Calu3 (cell line): Measurements from ENCODE around the gene IDH2. TPM values are rescaled to one million over a fixed set of nuclear protein-coding genes. Genes with fewer than 3 reads are reported as not detected.

Experiments used
- BruUV-seq: library from RNA; stranded (reverse); fragments of 400-500 nt; replicated peaks from 2 replicates; lab custom pipeline; 2021; lab: Mats Ljungman, UMichigan
- CTCF ChIA-PET: fragments of 300-600 bp; sonication (Branson Sonifier 250); formaldehyde crosslinking; loops from one replicate; lab custom pipeline; 2022; ENCODE audit warnings: antibody characterized with exemption; lab: Charles Lee
- DNase-seq: peaks from one replicate; pipeline ENCODE4 v3.0.0; 2022
- H3K27ac Mint-ChIP-seq: one replicate; pipeline ENCODE4 v1.8.0; 2022; ENCODE audit warnings: mixed read lengths; ENCODE audit not compliant: unreplicated experiment
- H3K27me3 Mint-ChIP-seq: one replicate; pipeline ENCODE4 v1.8.0; 2022; ENCODE audit warnings: mixed read lengths; ENCODE audit not compliant: unreplicated experiment
- H3K36me3 Mint-ChIP-seq: one replicate; pipeline ENCODE4 v1.8.0; 2022; ENCODE audit warnings: mild to moderate bottlenecking, moderate library complexity, mixed read lengths; ENCODE audit not compliant: insufficient read depth, unreplicated experiment
- H3K4me1 Mint-ChIP-seq: one replicate; pipeline ENCODE4 v1.8.0; 2022; ENCODE audit warnings: mild to moderate bottlenecking, low read depth, mixed read lengths; ENCODE audit not compliant: unreplicated experiment
- H3K4me3 Mint-ChIP-seq: one replicate; pipeline ENCODE4 v1.8.0; 2022; ENCODE audit warnings: mild to moderate bottlenecking, low read depth, moderate library complexity, mixed read lengths; ENCODE audit not compliant: unreplicated experiment
- H3K9me3 Mint-ChIP-seq: one replicate; pipeline ENCODE4 v1.8.0; 2022; ENCODE audit warnings: low read depth, mixed read lengths; ENCODE audit not compliant: unreplicated experiment
- intact Hi-C: fragments of 100-400 bp; cut with micrococcal nuclease; formaldehyde crosslinking; loops from one replicate; pipeline ENCODE4 v1.10.0; 2022; ENCODE audit not compliant: unreplicated experiment
- total RNA-seq: library from RNA; stranded (reverse); gene quantifications from 2 replicates; pipeline ENCODE4 v1.2.3, GENCODE V29; 2022
- TF ChIP-seq, protein P1 (sequence below): fragments of 200-600 bp; IDR thresholded peaks from one replicate; pipeline ENCODE4 v1.8.0; 2022; ENCODE audit warnings: antibody characterized with exemption; ENCODE audit not compliant: unreplicated experiment

IDH2 gene
- total RNA-seq, 1 experiment from 2014 or later = 108 TPM

DNA sequence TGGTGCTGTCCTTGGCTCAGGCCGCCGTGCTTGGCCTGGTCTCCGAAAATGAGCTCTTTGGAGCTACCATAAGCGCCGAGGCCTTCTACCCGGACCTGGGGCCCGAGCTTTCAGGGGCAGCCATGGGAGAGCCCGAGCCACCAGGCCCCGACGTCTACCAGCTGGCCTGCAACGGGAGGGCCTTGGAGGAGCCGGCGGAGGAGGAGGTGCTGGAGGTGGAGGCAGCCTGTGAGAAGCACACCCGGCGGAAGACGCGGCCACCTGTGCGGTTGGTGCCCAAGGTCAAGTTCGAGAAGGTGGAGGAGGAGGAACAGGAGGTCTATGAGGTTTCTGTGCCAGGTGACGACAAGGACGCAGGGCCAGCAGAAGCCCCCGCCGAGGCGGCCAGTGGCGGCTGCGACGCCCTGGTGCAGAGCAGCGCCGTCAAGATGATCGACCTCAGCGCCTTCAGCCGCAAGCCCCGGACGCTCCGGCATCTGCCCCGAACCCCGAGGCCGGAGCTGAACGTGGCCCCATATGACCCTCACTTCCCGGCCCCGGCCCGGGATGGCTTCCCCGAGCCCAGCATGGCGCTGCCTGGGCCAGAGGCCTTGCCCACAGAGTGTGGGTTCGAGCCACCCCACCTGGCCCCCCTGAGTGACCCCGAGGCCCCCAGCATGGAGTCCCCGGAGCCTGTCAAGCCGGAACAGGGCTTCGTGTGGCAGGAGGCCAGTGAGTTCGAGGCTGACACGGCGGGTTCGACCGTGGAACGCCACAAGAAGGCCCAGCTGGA, 34.9 kb downstream of the IDH2 start:
- DNase-seq = no peak
- Mint-ChIP-seq H3K4me3 (no peak overlapping the region), H3K27me3 (no peaks in the 10 kb centered on the region), H3K9me3 (no peaks in the 10 kb centered on the region), H3K27ac (no peak overlapping the region), H3K4me1 (no peaks in the 10 kb centered on the region), H3K36me3 (peaks cover 5% of the 10 kb centered on the region)
- intact Hi-C loops = no loop called here
- CTCF ChIA-PET = interaction anchor here (0.8 kb wide), 1 partner anchor 12 kb away, joined by 3 read pairs; no protein-coding TSS in a partner anchor
- no TSS peak for BruUV-seq
- TF ChIP-seq, protein P1, sequence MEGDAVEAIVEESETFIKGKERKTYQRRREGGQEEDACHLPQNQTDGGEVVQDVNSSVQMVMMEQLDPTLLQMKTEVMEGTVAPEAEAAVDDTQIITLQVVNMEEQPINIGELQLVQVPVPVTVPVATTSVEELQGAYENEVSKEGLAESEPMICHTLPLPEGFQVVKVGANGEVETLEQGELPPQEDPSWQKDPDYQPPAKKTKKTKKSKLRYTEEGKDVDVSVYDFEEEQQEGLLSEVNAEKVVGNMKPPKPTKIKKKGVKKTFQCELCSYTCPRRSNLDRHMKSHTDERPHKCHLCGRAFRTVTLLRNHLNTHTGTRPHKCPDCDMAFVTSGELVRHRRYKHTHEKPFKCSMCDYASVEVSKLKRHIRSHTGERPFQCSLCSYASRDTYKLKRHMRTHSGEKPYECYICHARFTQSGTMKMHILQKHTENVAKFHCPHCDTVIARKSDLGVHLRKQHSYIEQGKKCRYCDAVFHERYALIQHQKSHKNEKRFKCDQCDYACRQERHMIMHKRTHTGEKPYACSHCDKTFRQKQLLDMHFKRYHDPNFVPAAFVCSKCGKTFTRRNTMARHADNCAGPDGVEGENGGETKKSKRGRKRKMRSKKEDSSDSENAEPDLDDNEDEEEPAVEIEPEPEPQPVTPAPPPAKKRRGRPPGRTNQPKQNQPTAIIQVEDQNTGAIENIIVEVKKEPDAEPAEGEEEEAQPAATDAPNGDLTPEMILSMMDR = no peak

GRCh38 chr15:90065682-90066049, 36.6 kb downstream of the IDH2 start:
- Mint-ChIP-seq H3K27ac (no peak overlapping the region), H3K4me3 (no peak overlapping the region), H3K36me3 (peaks cover 5% of the 10 kb centered on the region), H3K27me3 (no peaks in the 10 kb centered on the region), H3K4me1 (no peaks in the 10 kb centered on the region), H3K9me3 (no peaks in the 10 kb centered on the region)
- intact Hi-C loops = no loop called here
- TF ChIP-seq, protein P1 = no peak
- DNase-seq = no peak
- no TSS peak for BruUV-seq
- CTCF ChIA-PET = interaction anchor here (0.6 kb wide), 1 partner anchor 409 kb away, joined by 3 read pairs; no protein-coding TSS in a partner anchor

- Mint-ChIP-seq H3K4me3 (no peak overlapping the region), H3K36me3 (peaks cover 5% of the 10 kb centered on the region), H3K27me3 (no peaks in the 10 kb centered on the region), H3K27ac (no peak overlapping the region), H3K4me1 (no peaks in the 10 kb centered on the region), H3K9me3 (no peaks in the 10 kb centered on the region)
- intact Hi-C loops = no loop called here
- CTCF ChIA-PET = interaction anchor here (0.6 to 0.8 kb wide), 2 partner anchors 53 to 409 kb away, joined by 3 to 6 read pairs; no protein-coding TSS in a partner anchor
- no peak for DNase-seq
- TF ChIP-seq, protein P1 = no peak
- no TSS peak for BruUV-seq
These were observed 37.2 kb downstream of the IDH2 start for GRCh38 chr15:90064911-90065681.

DNA sequence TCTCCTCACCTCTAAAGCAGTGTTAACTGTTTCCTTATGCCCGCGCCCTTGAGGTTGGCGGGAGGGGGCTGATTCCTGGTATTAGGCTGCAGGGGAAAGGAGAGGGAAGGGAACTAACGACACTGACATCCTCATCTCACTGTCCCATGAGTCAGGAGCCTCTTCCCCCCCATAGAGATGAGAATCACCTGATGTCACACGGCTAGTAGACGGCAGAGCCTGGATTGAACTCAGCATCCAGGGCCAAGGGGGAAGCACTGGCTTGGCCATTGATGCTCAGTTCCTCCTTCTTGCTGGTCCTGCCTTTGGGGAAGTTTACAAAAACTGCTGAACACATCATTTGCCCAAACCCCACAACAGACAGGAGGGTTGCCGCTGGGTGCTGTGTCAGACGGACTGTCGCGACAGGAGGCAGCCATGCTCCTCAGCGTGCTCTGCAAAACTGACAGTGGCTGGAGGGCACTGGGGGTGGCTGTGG, 38.5 kb downstream of the IDH2 start:
- Mint-ChIP-seq H3K36me3 (no peaks in the 10 kb centered on the region), H3K9me3 (no peaks in the 10 kb centered on the region), H3K4me3 (no peak overlapping the region), H3K27ac (no peak overlapping the region), H3K4me1 (no peaks in the 10 kb centered on the region), H3K27me3 (no peaks in the 10 kb centered on the region)
- no peak for DNase-seq
- no TSS peak for BruUV-seq
- TF ChIP-seq, protein P1 = no peak
- CTCF ChIA-PET = no interaction called here
- intact Hi-C loops = no loop called here
